Measurements from ENCODE around the gene SLX4.

SLX4 gene

GRCh38 chr16:3579776-3580175, 31.6 kb downstream of the SLX4 start:
- no peak for DNase-seq

GRCh38 chr16:3578610-3579551, 32.5 kb downstream of the SLX4 start:
- DNase-seq: peak; percentile 36

GRCh38 chr16:3578121-3578520, 33.3 kb downstream of the SLX4 start:
- DNase-seq: peak; percentile 23

- DNase-seq: peak; percentile 34
Observed at GRCh38 chr16:3577302-3577752, 34.1 kb downstream of the SLX4 start, which contains the start of gene NLRC3. Gene NLRC3, minus strand, starts transcription at chr16:3577403. Its CDS starts 12,367 bp downstream, at chr16:3565036.

- DNase-seq: no peak
Observed at GRCh38 chr16:3576211-3576610, 35.2 kb downstream of the SLX4 start.

- no peak for DNase-seq
Observed at GRCh38 chr16:3575491-3575890, 35.9 kb downstream of the SLX4 start.

- no peak for DNase-seq
Observed at GRCh38 chr16:3574195-3574594, 37.2 kb downstream of the SLX4 start.

GRCh38 chr16:3573146-3573815, 38.1 kb downstream of the SLX4 start:
- no peak for DNase-seq

- no peak for DNase-seq
Observed at GRCh38 chr16:3570420-3571062, 40.9 kb downstream of the SLX4 start.

GRCh38 chr16:3569851-3570250, 41.6 kb downstream of the SLX4 start:
- DNase-seq: no peak

GRCh38 chr16:3566990-3567389, 44.4 kb downstream of the SLX4 start:
- DNase-seq: no peak

GRCh38 chr16:3564889-3565141, 46.6 kb downstream of the SLX4 start:
- DNase-seq: no peak

GRCh38 chr16:3564130-3564888, 47.1 kb downstream of the SLX4 start:
- no peak for DNase-seq

- no peak for DNase-seq
Observed at GRCh38 chr16:3562914-3563480, 48.4 kb downstream of the SLX4 start.

- DNase-seq: no peak
Observed at GRCh38 chr16:3561626-3562025, 49.8 kb downstream of the SLX4 start.

- no peak for DNase-seq
Observed at GRCh38 chr16:3554351-3554928, 57.0 kb downstream of the SLX4 start.

- DNase-seq: no peak
Observed at GRCh38 chr16:3553138-3553923, 58.1 kb downstream of the SLX4 start.

GRCh38 chr16:3550851-3551847, 60.3 kb downstream of the SLX4 start:
- no peak for DNase-seq

- DNase-seq: no peak
Observed at GRCh38 chr16:3549906-3550305, 61.5 kb downstream of the SLX4 start.

GRCh38 chr16:3548859-3549258, 62.5 kb downstream of the SLX4 start:
- no peak for DNase-seq
